ENCODE data around the gene OR51T1. TPM values are rescaled to one million over a fixed set of nuclear protein-coding genes. Genes with fewer than 3 reads are reported as not detected.

The OR51T1 gene
- total RNA-seq, 6 experiments from 2014 or later, result not detected

DNA sequence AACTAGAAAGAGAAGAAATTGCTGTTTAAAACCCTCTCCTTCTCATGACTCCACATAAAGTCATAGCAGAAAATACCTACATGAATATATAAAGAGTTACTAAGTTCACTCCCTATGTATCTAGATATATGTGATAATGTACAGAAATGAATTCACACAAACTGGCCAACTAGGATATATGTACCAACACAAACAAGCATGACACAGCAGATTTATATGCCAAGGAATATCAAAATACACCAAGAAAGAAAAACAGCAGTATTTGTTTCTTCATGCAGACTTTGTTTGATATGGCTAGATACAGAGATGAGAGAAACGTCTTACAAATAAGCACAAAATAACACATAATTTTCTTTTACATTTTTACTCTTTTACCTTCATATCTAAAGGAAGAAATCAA is 40.6 kb downstream of the OR51T1 start:
- no peaks in the 10 kb centered on the region for H3K36me3 ChIP-seq
- intact Hi-C loops (cut with DNase I), result no loop called here
- TF ChIP-seq POLR2A (IDR thresholded peaks at IDR 0.05), result no peak
- TF ChIP-seq, protein P1, sequence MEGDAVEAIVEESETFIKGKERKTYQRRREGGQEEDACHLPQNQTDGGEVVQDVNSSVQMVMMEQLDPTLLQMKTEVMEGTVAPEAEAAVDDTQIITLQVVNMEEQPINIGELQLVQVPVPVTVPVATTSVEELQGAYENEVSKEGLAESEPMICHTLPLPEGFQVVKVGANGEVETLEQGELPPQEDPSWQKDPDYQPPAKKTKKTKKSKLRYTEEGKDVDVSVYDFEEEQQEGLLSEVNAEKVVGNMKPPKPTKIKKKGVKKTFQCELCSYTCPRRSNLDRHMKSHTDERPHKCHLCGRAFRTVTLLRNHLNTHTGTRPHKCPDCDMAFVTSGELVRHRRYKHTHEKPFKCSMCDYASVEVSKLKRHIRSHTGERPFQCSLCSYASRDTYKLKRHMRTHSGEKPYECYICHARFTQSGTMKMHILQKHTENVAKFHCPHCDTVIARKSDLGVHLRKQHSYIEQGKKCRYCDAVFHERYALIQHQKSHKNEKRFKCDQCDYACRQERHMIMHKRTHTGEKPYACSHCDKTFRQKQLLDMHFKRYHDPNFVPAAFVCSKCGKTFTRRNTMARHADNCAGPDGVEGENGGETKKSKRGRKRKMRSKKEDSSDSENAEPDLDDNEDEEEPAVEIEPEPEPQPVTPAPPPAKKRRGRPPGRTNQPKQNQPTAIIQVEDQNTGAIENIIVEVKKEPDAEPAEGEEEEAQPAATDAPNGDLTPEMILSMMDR (IDR thresholded peaks at IDR 0.05), result no peak
- H3K27ac ChIP-seq, result no peak overlapping the region
- no peaks in the 10 kb centered on the region for H3K4me1 ChIP-seq
- H3K9me3 ChIP-seq, result no peaks in the 10 kb centered on the region
- 27% methylated on average over 1 of the region's 1 CpG for WGBS (ENCODE audit: insufficient coverage, low coverage, low lambda C conversion rate, missing lambda C conversion rate)
- H3K27me3 ChIP-seq, result no peaks in the 10 kb centered on the region
- DNase-seq, result no peak
- no peak overlapping the region for H3K4me3 ChIP-seq
- no peak for ATAC-seq

DNA sequence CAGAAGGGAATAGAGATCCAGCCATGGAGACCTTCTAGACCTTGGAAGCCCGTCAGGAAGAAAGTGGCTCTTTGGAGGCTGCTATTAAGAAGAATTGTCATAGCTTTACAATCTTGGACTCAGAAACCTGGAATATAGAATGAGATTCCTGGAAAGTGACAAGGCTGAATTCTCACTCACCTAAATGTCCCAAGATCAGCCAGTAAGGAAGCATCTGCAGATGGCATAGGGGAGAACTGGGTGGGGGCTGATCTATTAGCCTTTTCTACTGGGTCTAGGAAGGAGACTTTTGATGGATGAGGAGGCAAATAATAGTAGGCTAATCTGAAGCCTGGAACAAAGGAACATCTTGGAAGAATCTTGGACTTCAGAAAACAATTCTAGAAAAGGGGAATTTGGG is 42.5 kb downstream of the OR51T1 start, which contains the start of gene OR51G1:
Gene OR51G1, minus strand, starts transcription at position 101 of the 400 bp plus-strand sequence. Its CDS starts 0 bp downstream, at position 101.
- H3K4me3 ChIP-seq, result no peak within 1 kb of the TSS
- H3K27me3 ChIP-seq, result no peaks in the 10 kb centered on the region
- no peak for DNase-seq
- H3K27ac ChIP-seq, result no peak within 1 kb of the TSS
- TF ChIP-seq POLR2A (IDR thresholded peaks at IDR 0.05), result no peak
- TF ChIP-seq, protein P1 (IDR thresholded peaks at IDR 0.05), result no peak
- no peaks in the 10 kb centered on the region for H3K4me1 ChIP-seq
- no peak for ATAC-seq
- H3K9me3 ChIP-seq, result no peaks in the 10 kb centered on the region
- WGBS (ENCODE audit: insufficient coverage, low coverage, low lambda C conversion rate, missing lambda C conversion rate), result 36% methylated on average over 1 of the region's 1 CpG
- intact Hi-C loops (cut with DNase I), result no loop called here
- no peaks in the 10 kb centered on the region for H3K36me3 ChIP-seq

DNA sequence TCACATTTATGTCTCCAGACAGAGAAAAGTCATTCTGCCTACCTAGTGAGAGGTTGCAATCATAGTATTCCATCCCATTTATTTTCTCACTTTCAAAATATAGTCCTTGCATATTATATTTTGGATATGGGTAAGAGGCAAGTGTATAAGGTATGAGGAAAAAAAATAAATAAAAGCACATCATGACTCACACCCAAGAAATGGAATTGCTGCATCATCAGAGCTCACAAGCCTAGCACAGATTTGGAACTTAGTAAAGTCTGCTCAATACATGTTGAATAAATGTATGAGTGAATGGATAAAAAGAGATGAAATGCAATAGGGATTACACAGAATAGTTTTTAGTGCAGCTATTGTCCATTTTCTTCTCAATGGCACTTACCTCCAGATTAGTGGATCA is 44.9 kb downstream of the OR51T1 start:
- intact Hi-C loops (cut with DNase I), result no loop called here
- Histone ChIP-seq H3K9me3 (no peaks in the 10 kb centered on the region), H3K4me3 (no peak overlapping the region), H3K4me1 (no peaks in the 10 kb centered on the region), H3K27ac (no peak overlapping the region), H3K36me3 (no peaks in the 10 kb centered on the region), H3K27me3 (no peaks in the 10 kb centered on the region)
- DNase-seq (no peak), ATAC-seq (no peak)
- TF ChIP-seq POLR2A (IDR thresholded peaks at IDR 0.05), result no peak
- TF ChIP-seq, protein P1 (IDR thresholded peaks at IDR 0.05), result no peak

Other genes starting within 250 kb of the OR51T1 start
- gene OR51D1, start 244.4 kb upstream of the OR51T1 start, total RNA-seq, result not detected
- not detected for gene OR51E1, start 237.9 kb upstream of the OR51T1 start, total RNA-seq
- not detected for gene OR51E2, start 184.0 kb upstream of the OR51T1 start, total RNA-seq
- not detected for gene MMP26, start 177.1 kb upstream of the OR51T1 start, total RNA-seq
- not detected for gene OR51F1, start 112.0 kb upstream of the OR51T1 start, total RNA-seq
- gene OR52R1, start 77.5 kb upstream of the OR51T1 start, total RNA-seq, result not detected
- gene OR51F2, start 60.6 kb upstream of the OR51T1 start, total RNA-seq, result not detected
- not detected for gene OR51S1, start 32.7 kb upstream of the OR51T1 start, total RNA-seq
- not detected for gene OR51A7, start 21.9 kb downstream of the OR51T1 start, total RNA-seq
- gene OR51G2, start 37.5 kb downstream of the OR51T1 start, total RNA-seq, result not detected
- gene OR51G1, start 42.4 kb downstream of the OR51T1 start, total RNA-seq, result not detected
- not detected for gene OR51A4, start 65.7 kb downstream of the OR51T1 start, total RNA-seq
- gene OR51A2, start 73.8 kb downstream of the OR51T1 start, total RNA-seq, result not detected
- gene OR51L1, start 113.0 kb downstream of the OR51T1 start, total RNA-seq, result not detected
- gene OR52J3, start 164.6 kb downstream of the OR51T1 start, total RNA-seq, result not detected
- not detected for gene OR52E2, start 177.7 kb downstream of the OR51T1 start, total RNA-seq
- not detected for gene OR52E1, start 187.7 kb downstream of the OR51T1 start, total RNA-seq